Transverse colon (tissue), 3 donors: Measurements from ENCODE around the gene CTDP1.

Experiments
- POLR2A ChIP-seq: fragments of 450-650 bp; IDR thresholded peaks from one replicate; pipeline ENCODE4 v1.6.1; 2016; ENCODE audit warnings: antibody characterized with exemption, mild to moderate bottlenecking, moderate library complexity
- TF ChIP-seq, protein P1 (sequence below), 5 experiments: fragments of 200-600 bp in 3 of 5; fragments of 450-650 bp in 2 of 5; sonication (generic) in 3 of 5; IDR thresholded peaks; 1 replicate in 2 of 5; 2 replicates in 3 of 5; pipeline ENCODE4 v1.5.1; 2016 to 2017; ENCODE audit warnings: antibody characterized with exemption in 5 of 5, inconsistent platforms in 3 of 5, mild to moderate bottlenecking in 2 of 5, moderate library complexity in 1 of 5

DNA sequence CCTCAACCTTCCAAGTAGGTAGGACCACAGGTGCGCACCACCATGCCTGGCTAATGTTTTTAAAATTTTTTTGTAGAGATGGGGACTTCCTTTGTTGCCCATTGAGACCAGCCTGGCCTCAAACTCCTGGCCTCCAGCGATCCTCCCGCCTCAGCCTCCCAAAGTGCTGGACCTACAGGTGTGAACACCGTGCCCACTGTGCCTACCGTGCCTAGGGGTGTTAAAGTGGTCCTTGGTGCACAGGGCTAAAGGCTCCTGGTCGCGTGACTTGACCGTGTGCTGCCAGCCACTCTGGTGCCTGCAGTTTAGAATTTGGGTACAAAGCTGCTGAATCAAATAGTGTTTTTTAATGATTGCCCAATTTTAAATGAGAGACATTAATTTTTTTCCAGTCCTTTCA lies 67.1 kb downstream of the CTDP1 start:
- TF ChIP-seq, protein P1, sequence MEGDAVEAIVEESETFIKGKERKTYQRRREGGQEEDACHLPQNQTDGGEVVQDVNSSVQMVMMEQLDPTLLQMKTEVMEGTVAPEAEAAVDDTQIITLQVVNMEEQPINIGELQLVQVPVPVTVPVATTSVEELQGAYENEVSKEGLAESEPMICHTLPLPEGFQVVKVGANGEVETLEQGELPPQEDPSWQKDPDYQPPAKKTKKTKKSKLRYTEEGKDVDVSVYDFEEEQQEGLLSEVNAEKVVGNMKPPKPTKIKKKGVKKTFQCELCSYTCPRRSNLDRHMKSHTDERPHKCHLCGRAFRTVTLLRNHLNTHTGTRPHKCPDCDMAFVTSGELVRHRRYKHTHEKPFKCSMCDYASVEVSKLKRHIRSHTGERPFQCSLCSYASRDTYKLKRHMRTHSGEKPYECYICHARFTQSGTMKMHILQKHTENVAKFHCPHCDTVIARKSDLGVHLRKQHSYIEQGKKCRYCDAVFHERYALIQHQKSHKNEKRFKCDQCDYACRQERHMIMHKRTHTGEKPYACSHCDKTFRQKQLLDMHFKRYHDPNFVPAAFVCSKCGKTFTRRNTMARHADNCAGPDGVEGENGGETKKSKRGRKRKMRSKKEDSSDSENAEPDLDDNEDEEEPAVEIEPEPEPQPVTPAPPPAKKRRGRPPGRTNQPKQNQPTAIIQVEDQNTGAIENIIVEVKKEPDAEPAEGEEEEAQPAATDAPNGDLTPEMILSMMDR (IDR thresholded peaks at IDR 0.05) = no peak
- no peak for TF ChIP-seq POLR2A
